Liver (tissue), 3 donors: ENCODE data around the gene PATL1.

Experiments used
- ATF3 ChIP-seq: IDR thresholded peaks from 2 replicates; pipeline ENCODE4 v1.6.1; 2016; ENCODE audit warnings: antibody characterized with exemption
- CTCF ChIP-seq: fragments of 150-350 bp; IDR thresholded peaks from 2 replicates; pipeline ENCODE4 v1.5.1; 2017; ENCODE audit warnings: improper control_type of control experiment, low read depth, low read length; ENCODE audit not compliant: missing input control
- EGR1 ChIP-seq, 2 donors: IDR thresholded peaks; 2 replicates each; pipeline ENCODE4 v1.6.1; 2016 to 2018; ENCODE audit warnings: antibody characterized with exemption in 2 of 2, low read depth in 2 of 2
- FOXA1 ChIP-seq: IDR thresholded peaks from 2 replicates; pipeline ENCODE4 v1.6.1; 2016; ENCODE audit warnings: antibody characterized with exemption
- MAX ChIP-seq: IDR thresholded peaks from 2 replicates; pipeline ENCODE4 v1.6.1; 2016; ENCODE audit warnings: antibody characterized with exemption
- RAD21 ChIP-seq, 2 donors: IDR thresholded peaks; 2 replicates each; pipeline ENCODE4 v1.6.1; 2016; ENCODE audit warnings: antibody characterized with exemption in 2 of 2, mild to moderate bottlenecking in 2 of 2
- RXRA ChIP-seq, 2 donors: IDR thresholded peaks; 2 replicates each; pipeline ENCODE4 v1.6.1; 2017 to 2018; ENCODE audit warnings: antibody characterized with exemption in 2 of 2, mild to moderate bottlenecking in 1 of 2
- SP1 ChIP-seq: IDR thresholded peaks from 2 replicates; pipeline ENCODE4 v1.6.1; 2018; ENCODE audit warnings: antibody characterized with exemption, mild to moderate bottlenecking
- TAF1 ChIP-seq: conservative IDR thresholded peaks from 2 replicates; pipeline ENCODE4 v1.6.1; 2016; ENCODE audit warnings: antibody characterized with exemption, mild to moderate bottlenecking
- YY1 ChIP-seq: IDR thresholded peaks from 2 replicates; pipeline ENCODE4 v1.6.1; 2016; ENCODE audit warnings: antibody characterized with exemption, mild to moderate bottlenecking
- ZBTB33 ChIP-seq: IDR thresholded peaks from 2 replicates; pipeline ENCODE4 v1.6.1; 2016; ENCODE audit warnings: antibody characterized with exemption
- donor health status: healthy.
- donor health status: healthy.

GRCh38 chr11:59679347-59679746 is 10.5 kb upstream of the PATL1 start:
- TF ChIP-seq TAF1 = no peak
- TF ChIP-seq CTCF = no peak
- TF ChIP-seq RXRA (IDR thresholded peaks at IDR 0.05) = no peak
- no peak for TF ChIP-seq ZBTB33
- no peak for TF ChIP-seq SP1
- TF ChIP-seq MAX = no peak
- TF ChIP-seq EGR1 (IDR thresholded peaks at IDR 0.05; ENCODE audit: low read depth in 2 of 2) = no peak
- TF ChIP-seq RAD21 (IDR thresholded peaks at IDR 0.05) = no peak
- no peak for TF ChIP-seq YY1
- no peak for TF ChIP-seq FOXA1
- no peak for TF ChIP-seq ATF3
